Brain microvascular endothelial cell (primary cell): ENCODE measurements around the gene CYP11A1.

Experiments used
- DNase-seq: peaks from one replicate; pipeline ENCODE4 v3.0.0-alpha.2; 2020
- H3K27ac ChIP-seq: fragments of 250-450 bp; sonication (Bioruptor Pico); 2 replicates; pipeline ENCODE4 v1.5.1; 2020; ENCODE audit warnings: mild to moderate bottlenecking, moderate library complexity
- H3K27me3 ChIP-seq: fragments of 250-450 bp; sonication (Bioruptor Pico); replicated peaks from 2 replicates; pipeline ENCODE4 v1.5.1; 2020; ENCODE audit warnings: mild to moderate bottlenecking
- H3K36me3 ChIP-seq: fragments of 250-450 bp; sonication (Bioruptor Pico); replicated peaks from 2 replicates; pipeline ENCODE4 v1.5.1; 2020; ENCODE audit warnings: mild to moderate bottlenecking
- H3K4me3 ChIP-seq: 2 replicates; pipeline ENCODE4 v1.5.1; 2011; ENCODE audit warnings: low read depth, mild to moderate bottlenecking, control low read depth, low read length, moderate library complexity
- CTCF ChIP-seq: IDR thresholded peaks from 2 replicates; pipeline ENCODE4 v1.5.1; 2011; ENCODE audit warnings: low read depth, mild to moderate bottlenecking, moderate library complexity, low read length, control low read depth, inconsistent platforms; ENCODE audit errors: missing control alignments
- in situ Hi-C: cut with HindIII; loops from 2 replicates; pipeline ENCODE4 v1.10.0; 2017; ENCODE audit warnings: low sequenced_read_pairs, low pct_ligation_motif_present

The CYP11A1 gene

GRCh38 chr15:74306781-74307217 is 60.6 kb downstream of the CYP11A1 start:
- Histone ChIP-seq H3K36me3 (no peaks in the 10 kb centered on the region), H3K27me3 (peaks cover 20% of the 10 kb centered on the region), H3K27ac (no peak overlapping the region), H3K4me3 (no peak overlapping the region)
- no peak for TF ChIP-seq CTCF
- in situ Hi-C loops: loop anchor here (25.0 kb wide), 1 partner anchor 194 kb away; no protein-coding TSS in a partner anchor
- no peak for DNase-seq

GRCh38 chr15:74305687-74306086 is 61.8 kb downstream of the CYP11A1 start:
- DNase-seq: no peak
- Histone ChIP-seq H3K36me3 (no peaks in the 10 kb centered on the region), H3K27me3 (peaks cover 30% of the 10 kb centered on the region), H3K27ac (no peak overlapping the region), H3K4me3 (no peak overlapping the region)
- in situ Hi-C loops: loop anchor here (25.0 kb wide), 1 partner anchor 193 kb away; no protein-coding TSS in a partner anchor
- no peak for TF ChIP-seq CTCF

GRCh38 chr15:74304431-74304830 is 63.0 kb downstream of the CYP11A1 start:
- H3K27ac ChIP-seq: no peak overlapping the region
- in situ Hi-C loops: loop anchor here (25.0 kb wide), 1 partner anchor 192 kb away; no protein-coding TSS in a partner anchor
- no peaks in the 10 kb centered on the region for H3K36me3 ChIP-seq
- DNase-seq: no peak
- no peak for TF ChIP-seq CTCF
- peaks cover 40% of the 10 kb centered on the region for H3K27me3 ChIP-seq
- H3K4me3 ChIP-seq: no peak overlapping the region

- Histone ChIP-seq H3K4me3 (no peak overlapping the region), H3K36me3 (no peaks in the 10 kb centered on the region), H3K27ac (no peak overlapping the region), H3K27me3 (peaks cover 40% of the 10 kb centered on the region)
- no peak for TF ChIP-seq CTCF
- in situ Hi-C loops: loop anchor here (25.0 kb wide), 1 partner anchor 192 kb away; no protein-coding TSS in a partner anchor
- DNase-seq: no peak
Observed at GRCh38 chr15:74303741-74304309, 63.6 kb downstream of the CYP11A1 start.

- peak; percentile 85 for TF ChIP-seq CTCF
- H3K27me3 ChIP-seq: peaks cover 40% of the 10 kb centered on the region
Observed at GRCh38 chr15:74302821-74303359, 64.6 kb downstream of the CYP11A1 start.

More at GRCh38 chr15:74302821-74303359, 64.6 kb downstream of the CYP11A1 start:
- no peak for DNase-seq
- in situ Hi-C loops: loop anchor here (25.0 kb wide), 1 partner anchor 191 kb away; no protein-coding TSS in a partner anchor
- Histone ChIP-seq H3K4me3 (no peak overlapping the region), H3K36me3 (no peaks in the 10 kb centered on the region), H3K27ac (no peak overlapping the region)
